AG10803 (cell line): Measurements from ENCODE around the gene SSU72.

Source experiments
- DNase-seq: peaks from one replicate; pipeline ENCODE4 v3.0.0; 2010; ENCODE audit warnings: low read depth
- H3K4me3 ChIP-seq: 2 replicates; pipeline ENCODE4 v1.5.1; 2011; ENCODE audit warnings: mild to moderate bottlenecking, low read length, control low read depth
- TF ChIP-seq, protein P1 (sequence below): conservative IDR thresholded peaks from 2 replicates; pipeline ENCODE4 v1.5.1; 2011; ENCODE audit warnings: mild to moderate bottlenecking, low read length, control low read depth, inconsistent platforms

Gene SSU72

DNA sequence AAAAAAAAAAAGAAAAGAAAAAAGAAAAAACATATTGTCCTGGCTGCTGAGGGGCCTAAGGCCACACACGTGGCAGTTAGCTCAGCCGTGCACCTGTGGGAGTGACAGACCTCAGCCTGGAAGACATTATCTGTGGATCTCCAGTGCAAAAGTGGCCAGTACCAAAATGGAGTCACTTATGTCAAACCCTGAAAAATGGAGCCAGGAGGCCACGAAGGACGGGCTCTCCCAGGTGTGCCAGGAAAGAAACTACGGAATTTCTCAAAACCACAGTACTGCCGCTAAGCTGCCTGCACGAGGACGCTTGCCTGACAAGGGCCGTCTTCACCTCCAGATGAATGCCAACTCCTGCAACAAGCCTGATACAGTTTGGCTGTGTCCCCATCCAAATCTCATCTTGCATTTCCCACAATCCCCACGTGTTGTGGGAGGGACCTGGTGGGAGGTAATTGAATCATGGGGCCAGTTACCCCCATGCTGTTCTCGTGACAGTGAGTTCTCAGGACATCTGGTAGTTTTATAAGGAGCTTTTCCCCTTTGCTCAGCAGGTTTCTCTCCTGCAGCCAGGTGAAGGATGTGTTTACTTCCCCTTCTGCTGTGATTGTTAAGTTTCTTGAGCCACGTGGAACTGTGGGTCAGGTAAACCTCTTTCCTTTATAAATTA, 35.3 kb upstream of the SSU72 start:
- TF ChIP-seq, protein P1, sequence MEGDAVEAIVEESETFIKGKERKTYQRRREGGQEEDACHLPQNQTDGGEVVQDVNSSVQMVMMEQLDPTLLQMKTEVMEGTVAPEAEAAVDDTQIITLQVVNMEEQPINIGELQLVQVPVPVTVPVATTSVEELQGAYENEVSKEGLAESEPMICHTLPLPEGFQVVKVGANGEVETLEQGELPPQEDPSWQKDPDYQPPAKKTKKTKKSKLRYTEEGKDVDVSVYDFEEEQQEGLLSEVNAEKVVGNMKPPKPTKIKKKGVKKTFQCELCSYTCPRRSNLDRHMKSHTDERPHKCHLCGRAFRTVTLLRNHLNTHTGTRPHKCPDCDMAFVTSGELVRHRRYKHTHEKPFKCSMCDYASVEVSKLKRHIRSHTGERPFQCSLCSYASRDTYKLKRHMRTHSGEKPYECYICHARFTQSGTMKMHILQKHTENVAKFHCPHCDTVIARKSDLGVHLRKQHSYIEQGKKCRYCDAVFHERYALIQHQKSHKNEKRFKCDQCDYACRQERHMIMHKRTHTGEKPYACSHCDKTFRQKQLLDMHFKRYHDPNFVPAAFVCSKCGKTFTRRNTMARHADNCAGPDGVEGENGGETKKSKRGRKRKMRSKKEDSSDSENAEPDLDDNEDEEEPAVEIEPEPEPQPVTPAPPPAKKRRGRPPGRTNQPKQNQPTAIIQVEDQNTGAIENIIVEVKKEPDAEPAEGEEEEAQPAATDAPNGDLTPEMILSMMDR: no peak
- no peak overlapping the region for H3K4me3 ChIP-seq
- no peak for DNase-seq

DNA sequence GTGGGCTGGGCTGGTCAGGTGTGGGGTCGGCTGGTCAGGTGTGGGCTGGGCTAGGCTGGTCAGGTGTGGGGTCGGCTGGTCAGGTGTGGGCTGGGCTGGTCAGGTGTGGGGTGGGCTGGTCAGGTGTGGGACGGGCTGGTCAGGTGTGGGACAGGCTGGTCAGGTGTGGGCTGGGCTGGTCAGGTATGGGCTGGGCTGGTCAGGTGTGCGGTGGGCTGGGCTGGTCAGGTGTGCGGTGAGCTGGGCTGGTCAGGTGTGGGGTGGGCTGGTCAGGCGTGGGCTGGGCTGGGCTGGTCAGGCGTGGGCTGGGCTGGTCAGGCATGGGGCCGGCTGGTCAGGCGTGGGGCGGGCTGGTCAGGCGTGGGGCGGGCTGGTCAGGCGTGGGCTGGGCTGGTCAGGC, 31.6 kb upstream of the SSU72 start:
- TF ChIP-seq, protein P1: no peak
- H3K4me3 ChIP-seq: no peak overlapping the region
- no peak for DNase-seq

DNA sequence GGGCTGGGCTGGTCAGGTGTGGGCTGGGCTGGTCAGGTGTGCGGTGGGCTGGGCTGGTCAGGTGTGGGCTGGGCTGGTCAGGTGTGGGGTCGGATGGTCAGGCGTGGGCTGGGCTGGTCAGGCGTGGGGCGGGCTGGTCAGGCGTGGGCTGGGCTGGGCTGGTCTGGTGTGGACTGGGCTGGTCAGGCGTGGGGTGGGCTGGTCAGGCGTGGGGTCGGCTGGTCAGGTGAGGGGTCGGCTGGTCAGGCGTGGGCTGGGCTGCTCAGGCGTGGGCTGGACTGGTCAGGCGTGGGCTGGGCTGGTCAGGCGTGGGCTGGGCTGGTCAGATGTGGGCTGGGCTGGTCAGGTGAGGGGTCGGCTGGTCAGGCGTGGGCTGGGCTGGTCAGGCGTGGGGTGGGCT, 31.1 kb upstream of the SSU72 start:
- no peak overlapping the region for H3K4me3 ChIP-seq
- TF ChIP-seq, protein P1: no peak
- no peak for DNase-seq

DNA sequence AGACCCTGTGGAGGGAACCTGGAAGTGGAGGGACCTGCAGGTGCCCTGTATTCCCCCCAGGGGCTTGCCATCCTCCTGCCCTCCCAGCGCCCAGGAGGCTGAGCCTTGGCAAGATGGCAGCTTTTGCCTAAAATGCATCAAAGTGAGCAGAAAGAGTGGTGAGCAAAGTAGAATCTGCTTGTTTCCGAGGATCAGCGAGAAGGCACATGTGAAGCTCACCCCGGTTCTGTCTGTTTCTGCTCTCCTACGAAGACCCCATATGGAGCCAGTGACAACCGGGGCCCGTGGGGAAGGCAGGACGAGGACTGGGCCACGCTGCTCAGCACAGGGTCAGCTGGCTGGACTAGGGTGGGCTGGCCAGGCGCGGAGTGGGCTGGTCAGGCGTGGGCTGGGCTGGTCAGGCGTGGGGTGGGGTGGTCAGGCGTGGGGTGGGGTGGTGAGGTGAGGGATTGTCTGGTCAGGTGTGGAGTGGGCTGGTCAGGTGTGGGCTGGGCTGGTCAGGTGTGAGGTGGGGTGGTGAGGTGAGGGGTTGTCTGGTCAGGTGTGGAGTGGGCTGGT, 30.4 kb upstream of the SSU72 start:
- TF ChIP-seq, protein P1: no peak
- no peak for DNase-seq
- H3K4me3 ChIP-seq: no peak overlapping the region

DNA sequence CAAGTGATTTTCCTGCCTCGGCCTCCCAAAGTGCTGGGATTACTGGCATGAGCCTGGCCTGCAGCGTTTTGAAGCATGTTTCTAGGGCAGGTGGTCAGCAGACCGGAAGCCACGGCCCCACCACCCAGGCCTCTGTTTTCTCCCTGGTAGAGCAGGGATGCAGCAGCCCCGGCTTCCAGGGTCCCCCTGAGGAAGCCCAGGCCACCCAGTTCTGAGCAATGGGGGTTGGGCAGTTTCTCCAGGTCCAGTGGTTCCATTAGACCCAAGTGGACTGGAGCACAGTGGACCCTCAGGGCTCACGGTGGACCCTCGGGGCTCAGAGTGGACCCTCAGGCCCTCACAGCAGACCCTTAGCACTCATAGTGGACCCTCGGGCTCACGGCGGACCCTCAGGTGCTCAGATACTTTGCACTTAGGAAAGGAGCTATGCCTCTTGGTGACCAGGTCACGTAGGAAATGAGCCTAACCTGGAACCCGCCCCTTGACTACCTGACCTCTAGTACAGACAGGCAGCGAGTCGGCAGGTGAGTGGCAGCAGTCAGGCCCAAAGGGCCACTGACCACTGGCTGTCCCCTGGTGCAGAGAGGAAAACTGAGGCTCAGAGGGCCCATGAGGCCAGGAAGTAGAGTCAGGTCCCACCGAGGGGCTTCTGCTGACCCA, 29.8 kb upstream of the SSU72 start:
- TF ChIP-seq, protein P1: no peak
- DNase-seq: no peak

DNA sequence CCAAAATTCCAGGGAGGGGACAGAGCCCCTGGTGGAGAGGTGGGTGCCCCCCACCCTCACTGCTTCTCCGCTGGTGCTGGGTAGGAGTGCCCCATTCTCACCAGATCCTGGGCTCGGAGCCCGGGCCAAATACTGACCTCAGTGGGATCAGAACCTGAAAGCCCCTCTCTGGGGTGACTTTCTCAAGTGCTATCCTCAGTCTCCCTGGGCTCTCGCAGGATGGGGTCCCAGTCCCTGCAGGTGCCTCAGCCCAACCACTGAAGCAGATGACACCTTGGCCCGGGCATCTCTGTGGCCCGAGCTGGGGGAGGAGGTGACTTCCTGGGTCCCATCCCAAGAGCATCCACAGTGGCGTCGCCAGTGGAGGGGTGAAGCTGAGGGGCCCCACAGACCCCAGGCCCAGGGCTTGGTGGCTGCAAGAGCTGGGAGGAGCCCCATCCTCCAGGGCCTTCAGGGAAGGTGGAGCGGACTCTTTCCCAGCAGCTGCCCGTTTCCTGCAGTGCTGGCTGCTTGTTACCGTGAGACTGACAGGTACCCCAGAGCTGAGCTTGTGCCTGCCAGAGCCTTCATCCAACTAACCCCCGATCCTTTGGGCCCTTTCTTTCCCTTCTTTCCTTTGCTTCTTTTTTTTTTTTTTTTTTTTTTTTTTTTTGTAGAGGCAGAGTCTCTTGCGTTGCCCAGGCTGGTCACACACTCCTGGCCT, 29.2 kb upstream of the SSU72 start:
- TF ChIP-seq, protein P1: no peak
- no peak overlapping the region for H3K4me3 ChIP-seq
- no peak for DNase-seq

More for the DNA sequence above, 29.8 kb upstream of the SSU72 start:
- no peak overlapping the region for H3K4me3 ChIP-seq
